ENCODE data around the gene PDPR. TPM values are rescaled to one million over a fixed set of nuclear protein-coding genes. Genes with fewer than 3 reads are reported as not detected.
"Not testable (repeated sequence)": the region's sequence is repeated elsewhere in the genome, so short reads cannot be mapped to it uniquely, and the experiment has no call there.

The PDPR gene
- total RNA-seq, 1 experiment from 2014 or later: 9.4 TPM

GRCh38 chr16:70198666-70199065, 84.5 kb downstream of the PDPR start:
- H3K9me3 ChIP-seq (ENCODE audit: low read length); H3K4me2 ChIP-seq (ENCODE audit: low read length); H4K20me1 ChIP-seq (ENCODE audit: low read length); intact Hi-C loops (cut with micrococcal nuclease); H3K9ac ChIP-seq (ENCODE audit: low read length); DNase-seq; H3K27me3 ChIP-seq (ENCODE audit: low read length); H3K4me1 ChIP-seq (ENCODE audit: insufficient read depth, low read length); H3K79me2 ChIP-seq (ENCODE audit: low read length); H3K9me2 ChIP-seq (replicated peaks; ENCODE audit: low read length); H3F3A ChIP-seq (ENCODE audit: low read length, unreplicated experiment); H3K27ac ChIP-seq (ENCODE audit: low read length); H2AFZ ChIP-seq (ENCODE audit: low read length); CTCF ChIA-PET; H3K4me3 ChIP-seq (ENCODE audit: low read length); POLR2A ChIA-PET (ENCODE audit: unreplicated experiment); H3K36me3 ChIP-seq (ENCODE audit: low read depth, low read length); BruUV-seq (replicated peaks); ATAC-seq: not testable (repeated sequence)

GRCh38 chr16:70199170-70199569, 85.0 kb downstream of the PDPR start:
- H3K4me2 ChIP-seq (ENCODE audit: low read length); H3F3A ChIP-seq (ENCODE audit: low read length, unreplicated experiment); ATAC-seq; H3K4me3 ChIP-seq (ENCODE audit: low read length); H3K79me2 ChIP-seq (ENCODE audit: low read length); intact Hi-C loops (cut with micrococcal nuclease); POLR2A ChIA-PET (ENCODE audit: unreplicated experiment); H3K4me1 ChIP-seq (ENCODE audit: insufficient read depth, low read length); H3K9me2 ChIP-seq (replicated peaks; ENCODE audit: low read length); H3K9me3 ChIP-seq (ENCODE audit: low read length); H3K27ac ChIP-seq (ENCODE audit: low read length); H3K9ac ChIP-seq (ENCODE audit: low read length); CTCF ChIA-PET; H3K36me3 ChIP-seq (ENCODE audit: low read depth, low read length); H3K27me3 ChIP-seq (ENCODE audit: low read length); DNase-seq; H4K20me1 ChIP-seq (ENCODE audit: low read length); H2AFZ ChIP-seq (ENCODE audit: low read length); BruUV-seq (replicated peaks): not testable (repeated sequence)

- H3K9ac ChIP-seq (ENCODE audit: low read length); ATAC-seq; H3K9me2 ChIP-seq (replicated peaks; ENCODE audit: low read length); H3K4me2 ChIP-seq (ENCODE audit: low read length); POLR2A ChIA-PET (ENCODE audit: unreplicated experiment); H3K27me3 ChIP-seq (ENCODE audit: low read length); H3K79me2 ChIP-seq (ENCODE audit: low read length); intact Hi-C loops (cut with micrococcal nuclease); H2AFZ ChIP-seq (ENCODE audit: low read length); H3K36me3 ChIP-seq (ENCODE audit: low read depth, low read length); H3K27ac ChIP-seq (ENCODE audit: low read length); DNase-seq; CTCF ChIA-PET; H4K20me1 ChIP-seq (ENCODE audit: low read length); H3K4me3 ChIP-seq (ENCODE audit: low read length); BruUV-seq (replicated peaks); H3F3A ChIP-seq (ENCODE audit: low read length, unreplicated experiment); H3K9me3 ChIP-seq (ENCODE audit: low read length); H3K4me1 ChIP-seq (ENCODE audit: insufficient read depth, low read length): not testable (repeated sequence)
Observed at GRCh38 chr16:70200063-70200462, 85.9 kb downstream of the PDPR start.

GRCh38 chr16:70203508-70203907, 89.4 kb downstream of the PDPR start:
- H3K4me1 ChIP-seq (ENCODE audit: insufficient read depth, low read length); H3F3A ChIP-seq (ENCODE audit: low read length, unreplicated experiment); H3K4me3 ChIP-seq (ENCODE audit: low read length); POLR2A ChIA-PET (ENCODE audit: unreplicated experiment); H3K27ac ChIP-seq (ENCODE audit: low read length); CTCF ChIA-PET; BruUV-seq (replicated peaks); H3K27me3 ChIP-seq (ENCODE audit: low read length); H3K36me3 ChIP-seq (ENCODE audit: low read depth, low read length); intact Hi-C loops (cut with micrococcal nuclease); H3K9me2 ChIP-seq (replicated peaks; ENCODE audit: low read length); H2AFZ ChIP-seq (ENCODE audit: low read length); DNase-seq; ATAC-seq; H3K9me3 ChIP-seq (ENCODE audit: low read length); H4K20me1 ChIP-seq (ENCODE audit: low read length); H3K79me2 ChIP-seq (ENCODE audit: low read length); H3K4me2 ChIP-seq (ENCODE audit: low read length); H3K9ac ChIP-seq (ENCODE audit: low read length): not testable (repeated sequence)

GRCh38 chr16:70204010-70204409, 89.9 kb downstream of the PDPR start:
- H3K79me2 ChIP-seq (ENCODE audit: low read length); ATAC-seq; H3K9me3 ChIP-seq (ENCODE audit: low read length); H3F3A ChIP-seq (ENCODE audit: low read length, unreplicated experiment); BruUV-seq (replicated peaks); H3K4me2 ChIP-seq (ENCODE audit: low read length); DNase-seq; H3K27me3 ChIP-seq (ENCODE audit: low read length); H3K4me3 ChIP-seq (ENCODE audit: low read length); H2AFZ ChIP-seq (ENCODE audit: low read length); H3K9ac ChIP-seq (ENCODE audit: low read length); H4K20me1 ChIP-seq (ENCODE audit: low read length); H3K27ac ChIP-seq (ENCODE audit: low read length); CTCF ChIA-PET; H3K4me1 ChIP-seq (ENCODE audit: insufficient read depth, low read length); H3K9me2 ChIP-seq (replicated peaks; ENCODE audit: low read length); H3K36me3 ChIP-seq (ENCODE audit: low read depth, low read length); POLR2A ChIA-PET (ENCODE audit: unreplicated experiment); intact Hi-C loops (cut with micrococcal nuclease): not testable (repeated sequence)

GRCh38 chr16:70204668-70205405, 90.7 kb downstream of the PDPR start:
- H3K27ac ChIP-seq (ENCODE audit: low read length); H3K27me3 ChIP-seq (ENCODE audit: low read length); intact Hi-C loops (cut with micrococcal nuclease); H3K9me3 ChIP-seq (ENCODE audit: low read length); H3F3A ChIP-seq (ENCODE audit: low read length, unreplicated experiment); POLR2A ChIA-PET (ENCODE audit: unreplicated experiment); BruUV-seq (replicated peaks); H3K79me2 ChIP-seq (ENCODE audit: low read length); H3K4me3 ChIP-seq (ENCODE audit: low read length); H3K4me1 ChIP-seq (ENCODE audit: insufficient read depth, low read length); H3K4me2 ChIP-seq (ENCODE audit: low read length); DNase-seq; CTCF ChIA-PET; H2AFZ ChIP-seq (ENCODE audit: low read length); H3K9ac ChIP-seq (ENCODE audit: low read length); ATAC-seq; H3K9me2 ChIP-seq (replicated peaks; ENCODE audit: low read length); H3K36me3 ChIP-seq (ENCODE audit: low read depth, low read length); H4K20me1 ChIP-seq (ENCODE audit: low read length): not testable (repeated sequence)

- H2AFZ ChIP-seq (ENCODE audit: low read length); intact Hi-C loops (cut with micrococcal nuclease); POLR2A ChIA-PET (ENCODE audit: unreplicated experiment); CTCF ChIA-PET; H3K9me3 ChIP-seq (ENCODE audit: low read length); BruUV-seq (replicated peaks); DNase-seq; H3K9me2 ChIP-seq (replicated peaks; ENCODE audit: low read length); H3K27ac ChIP-seq (ENCODE audit: low read length); H3K4me2 ChIP-seq (ENCODE audit: low read length); H3K4me1 ChIP-seq (ENCODE audit: insufficient read depth, low read length); H3K36me3 ChIP-seq (ENCODE audit: low read depth, low read length); H3F3A ChIP-seq (ENCODE audit: low read length, unreplicated experiment); ATAC-seq; H3K27me3 ChIP-seq (ENCODE audit: low read length); H3K9ac ChIP-seq (ENCODE audit: low read length); H4K20me1 ChIP-seq (ENCODE audit: low read length); H3K4me3 ChIP-seq (ENCODE audit: low read length); H3K79me2 ChIP-seq (ENCODE audit: low read length): not testable (repeated sequence)
Observed at GRCh38 chr16:70206382-70206781, 92.2 kb downstream of the PDPR start.

Measured in PC-3 (cell line).